Measurements from ENCODE around the gene MAVS. TPM values are rescaled to one million over a fixed set of nuclear protein-coding genes. Genes with fewer than 3 reads are reported as not detected.

MAVS gene
- total and polyA plus RNA-seq, 9 of the 15 experiments (the other 6 are each of a cell fraction or from before 2014, with no cell fraction given), result 1.6 to 22.0 (median 11.3) TPM

GRCh38 chr20:3909952-3910366 is 63.3 kb downstream of the MAVS start (continued):
- TF ChIP-seq KHSRP (IDR thresholded peaks at IDR 0.05), result no peak
- TF ChIP-seq ZC3H11A (IDR thresholded peaks at IDR 0.05; ENCODE audit: low read depth, low read length), result no peak
- TF ChIP-seq STAT6 (CRISPR knock-in tag; IDR thresholded peaks at IDR 0.05), result no peak
- TF ChIP-seq SMARCB1 (IDR thresholded peaks at IDR 0.05; ENCODE audit: insufficient read length, low read depth), result no peak
- TF ChIP-seq YBX1 (IDR thresholded peaks at IDR 0.05), result no peak
- no peak for TF ChIP-seq POLR3G (IDR thresholded peaks at IDR 0.05; ENCODE audit: extremely low read depth, insufficient read length, insufficient replicate concordance)
- TF ChIP-seq HDGF (IDR thresholded peaks at IDR 0.05), result no peak
- TF ChIP-seq ZNF316 (IDR thresholded peaks at IDR 0.05), result peak; percentile 33; the same call in 1 of the 2 replicates
- TF ChIP-seq MXI1 (IDR thresholded peaks at IDR 0.05; ENCODE audit: low read depth, low read length), result no peak
- no peak for TF ChIP-seq ZHX1 (conservative IDR thresholded peaks at IDR 0.05; ENCODE audit: low read length)
- TF ChIP-seq NELFE (IDR thresholded peaks at IDR 0.05; ENCODE audit: insufficient read depth, insufficient read length), result no peak
- TF ChIP-seq ETS2 (tag; IDR thresholded peaks at IDR 0.05; ENCODE audit: borderline replicate concordance, poor library complexity, severe bottlenecking), result no peak
- no peak for TF ChIP-seq IRF2 (CRISPR knock-in tag; IDR thresholded peaks at IDR 0.05)
- no peak for TF ChIP-seq ZBTB5 (IDR thresholded peaks at IDR 0.05)
- 0 out of 2 replicates have a peak, but pooled peaks have one; percentile 33 for TF ChIP-seq CREB1 (IDR thresholded peaks at IDR 0.05)
- no peak for TF ChIP-seq CREB1 (CRISPR knock-in tag; IDR thresholded peaks at IDR 0.05)
- no peak for TF ChIP-seq MCM2 (IDR thresholded peaks at IDR 0.05; ENCODE audit: low read depth)
- peak; percentile 69 to 77; a peak in 2 of 4 replicates for TF ChIP-seq ARNT (IDR thresholded peaks at IDR 0.05)
- peak; percentile 91; the same call in 1 of the 2 replicates for TF ChIP-seq LCOR (CRISPR knock-in tag; IDR thresholded peaks at IDR 0.05)
- no peak for TF ChIP-seq PBX2 (CRISPR knock-in tag; IDR thresholded peaks at IDR 0.05; ENCODE audit: low read depth)
- no peak for TF ChIP-seq PBX2 (tag; conservative IDR thresholded peaks at IDR 0.05; ENCODE audit: low read depth)
